Mesendoderm (in vitro differentiated cells): ENCODE measurements around the gene STAT4.
A peak's percentile ranks its signal among the peaks of the same experiment; 100 is the strongest.

Experiments
- DNase-seq: peaks from one replicate; pipeline ENCODE4 v3.0.0; 2013
- H2AK5ac ChIP-seq: 2 replicates; pipeline ENCODE4 v1.6.1; 2013; ENCODE audit warnings: low read length, inconsistent platforms
- H2BK120ac ChIP-seq: 2 replicates; pipeline ENCODE4 v1.6.1; 2013; ENCODE audit warnings: low read depth, mild to moderate bottlenecking, low read length, moderate library complexity, mixed read lengths
- H2BK15ac ChIP-seq: replicated peaks from 2 replicates; pipeline ENCODE4 v1.6.1; 2013; ENCODE audit warnings: low read depth, mild to moderate bottlenecking, moderate library complexity
- H2BK5ac ChIP-seq: 2 replicates; pipeline ENCODE4 v1.6.1; 2013; ENCODE audit warnings: low read length, inconsistent platforms
- H3K18ac ChIP-seq: 2 replicates; pipeline ENCODE4 v1.6.1; 2013; ENCODE audit warnings: mild to moderate bottlenecking, low read length, mixed read lengths
- H3K23ac ChIP-seq: one replicate; pipeline ENCODE4 v1.6.1; 2013; ENCODE audit warnings: low read length
- H3K27ac ChIP-seq: 2 replicates; pipeline ENCODE4 v1.5.1; 2013; ENCODE audit warnings: low read depth, mild to moderate bottlenecking, inconsistent platforms, low read length, moderate library complexity
- H3K27me3 ChIP-seq: 2 replicates; pipeline ENCODE4 v1.6.1; 2013; ENCODE audit warnings: low read length, control low read depth, mild to moderate bottlenecking, inconsistent platforms; ENCODE audit not compliant: insufficient read depth, poor library complexity
- H3K36me3 ChIP-seq: 2 replicates; pipeline ENCODE4 v1.6.1; 2013; ENCODE audit warnings: low read length, inconsistent platforms; ENCODE audit not compliant: control insufficient read depth, insufficient read depth
- H3K4ac ChIP-seq: one replicate; pipeline ENCODE4 v1.6.1; 2013; ENCODE audit warnings: low read depth, mild to moderate bottlenecking, low read length, moderate library complexity
- H3K4me1 ChIP-seq: 2 replicates; pipeline ENCODE4 v1.6.1; 2013; ENCODE audit warnings: low read depth, low read length, inconsistent platforms; ENCODE audit not compliant: control insufficient read depth
- H3K4me2 ChIP-seq: 2 replicates; pipeline ENCODE4 v1.6.1; 2013; ENCODE audit warnings: low read length
- H3K4me3 ChIP-seq: 2 replicates; pipeline ENCODE4 v1.5.1; 2013; ENCODE audit warnings: mild to moderate bottlenecking, low read length
- H3K56ac ChIP-seq: one replicate; pipeline ENCODE4 v1.6.1; 2013; ENCODE audit warnings: low read length
- H3K79me1 ChIP-seq: 2 replicates; pipeline ENCODE4 v1.6.1; 2013; ENCODE audit warnings: low read length, inconsistent platforms
- H3K79me2 ChIP-seq: 2 replicates; pipeline ENCODE4 v1.6.1; 2013; ENCODE audit warnings: mild to moderate bottlenecking, low read length; ENCODE audit not compliant: control insufficient read depth, insufficient read depth
- H3K9ac ChIP-seq: 2 replicates; pipeline ENCODE4 v1.6.1; 2013; ENCODE audit warnings: low read length, inconsistent platforms
- H4K5ac ChIP-seq: one replicate; pipeline ENCODE4 v1.6.1; 2013; ENCODE audit warnings: low read length
- H4K8ac ChIP-seq: one replicate; pipeline ENCODE4 v1.6.1; 2013; ENCODE audit warnings: low read depth, mild to moderate bottlenecking, control low read depth, low read length, moderate library complexity
- WGBS: extraction: QIAGEN DNeasy Blood & Tissue Kit; methylation state at CpG from one replicate; pipeline ENCODE4 v1.1.7; 2013; ENCODE audit warnings: low lambda C conversion rate, missing lambda C conversion rate; ENCODE audit not compliant: insufficient coverage; ENCODE audit errors: extremely low coverage; 5-methylcytosine and 5-hydroxymethylcytosine counted together

STAT4 gene

GRCh38 chr2:191015239-191015638 is 135.6 kb downstream of the STAT4 start:
- Histone ChIP-seq H3K18ac (no peak overlapping the region), H3K23ac (no peak overlapping the region), H3K79me1 (peaks cover 3% of the 10 kb centered on the region), H2BK120ac (no peak overlapping the region), H3K36me3 (no peaks in the 10 kb centered on the region), H3K4me1 (peaks cover 2% of the 10 kb centered on the region), H4K8ac (no peak overlapping the region), H3K9ac (no peak overlapping the region), H2AK5ac (no peak overlapping the region), H2BK5ac (no peak overlapping the region), H3K4me2 (no peak overlapping the region), H3K27ac (no peak overlapping the region), H3K4ac (no peak overlapping the region), H3K56ac (no peak overlapping the region), H2BK15ac (peak overlapping the region; percentile 8), H3K27me3 (no peaks in the 10 kb centered on the region), H4K5ac (no peak overlapping the region), H3K4me3 (no peak overlapping the region), H3K79me2 (peaks cover 2% of the 10 kb centered on the region)
- no peak for DNase-seq
- no CpG with 5 or more reads among the region's 2 CpGs for WGBS

DNA sequence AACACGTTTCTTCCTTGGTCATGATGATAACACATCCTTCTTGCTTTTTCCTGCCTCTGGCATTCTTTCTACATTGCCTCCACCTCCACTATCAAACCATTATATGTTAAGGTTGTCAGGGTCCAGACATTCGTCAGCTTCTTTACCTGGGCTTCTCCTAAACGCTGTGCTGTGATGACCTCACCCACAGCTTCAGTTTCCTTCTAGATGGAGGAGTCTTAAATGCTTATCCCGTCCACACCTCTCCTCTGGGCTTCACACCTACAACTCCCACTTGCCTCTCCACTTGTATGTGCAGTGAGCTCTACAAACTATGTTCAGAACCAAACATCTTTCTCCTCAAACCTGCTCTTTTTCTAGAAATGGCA is 136.2 kb downstream of the STAT4 start:
- H3K9ac ChIP-seq = peak overlapping the region; percentile 65
- peaks cover 2% of the 10 kb centered on the region for H3K4me1 ChIP-seq
- H3K4ac ChIP-seq = peak overlapping the region; percentile 4
- no CpG with 5 or more reads among the region's 4 CpGs for WGBS
- H3K36me3 ChIP-seq = no peaks in the 10 kb centered on the region
- peak overlapping the region; percentile 52 for H3K18ac ChIP-seq
- H3K23ac ChIP-seq = no peak overlapping the region
- no peak overlapping the region for H2BK5ac ChIP-seq
- peaks cover 2% of the 10 kb centered on the region for H3K79me2 ChIP-seq
- peak overlapping the region; percentile 78 for H3K56ac ChIP-seq
- H3K4me2 ChIP-seq = peak overlapping the region; percentile 73
- H3K79me1 ChIP-seq = peaks cover 3% of the 10 kb centered on the region
- H3K27me3 ChIP-seq = no peaks in the 10 kb centered on the region
- DNase-seq = no peak
- H2BK15ac ChIP-seq = peak overlapping the region; percentile 8
- H3K4me3 ChIP-seq = no peak overlapping the region
- H4K8ac ChIP-seq = no peak overlapping the region
- H2AK5ac ChIP-seq = no peak overlapping the region
- no peak overlapping the region for H3K27ac ChIP-seq
- H4K5ac ChIP-seq = no peak overlapping the region
- H2BK120ac ChIP-seq = no peak overlapping the region

DNA sequence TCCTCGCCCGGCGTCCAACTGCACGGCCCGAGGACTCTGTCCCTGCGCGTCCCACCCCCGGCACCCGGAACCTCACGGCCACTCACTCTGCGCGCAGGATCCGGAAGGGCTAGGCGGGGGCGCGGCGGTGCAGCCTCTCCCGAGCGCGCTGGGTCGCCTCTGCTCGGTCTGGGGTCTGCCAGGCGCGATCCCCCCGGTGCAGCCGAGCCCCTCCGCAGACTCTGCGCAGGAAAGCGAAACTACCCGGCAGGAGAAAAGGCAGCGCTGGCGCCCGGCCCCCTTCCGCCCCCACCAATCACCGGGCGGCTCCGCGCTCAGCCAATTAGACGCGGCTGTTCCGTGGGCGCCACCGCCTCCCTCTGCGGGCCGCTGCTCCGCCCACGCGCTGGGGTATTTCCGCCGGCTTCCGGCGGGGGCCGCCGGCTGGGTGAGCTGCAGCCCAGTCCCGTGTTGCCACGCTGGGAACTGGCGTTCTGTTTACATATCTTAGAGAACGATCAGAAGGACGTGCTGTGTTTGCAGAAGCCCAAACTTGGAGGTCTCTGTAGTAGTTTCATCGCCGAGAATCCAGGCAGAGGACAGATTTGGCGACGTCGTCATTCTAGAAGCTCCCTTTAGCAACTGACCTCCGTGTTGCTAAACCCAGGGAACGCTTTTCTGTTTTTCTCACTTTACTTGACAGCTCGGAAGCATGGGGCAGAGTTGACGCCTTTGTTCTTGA is 136.7 kb downstream of the STAT4 start, which contains the start of gene STAT1:
TSS of gene STAT1 (minus strand) at position 240 of the 721 bp plus-strand sequence. CDS start 4,168 bp downstream, outside the sequence.
- peak within 1 kb of the TSS; percentile 8 for H2BK15ac ChIP-seq
- H3K4me2 ChIP-seq = peak within 1 kb of the TSS; percentile 73
- no peak within 1 kb of the TSS for H4K8ac ChIP-seq
- peaks cover 3% of the 10 kb centered on the region for H3K79me1 ChIP-seq
- H3K27me3 ChIP-seq = no peaks in the 10 kb centered on the region
- H4K5ac ChIP-seq = no peak within 1 kb of the TSS
- WGBS = no CpG with 5 or more reads among the region's 68 CpGs
- H2BK120ac ChIP-seq = no peak within 1 kb of the TSS
- H3K4me3 ChIP-seq = peak within 1 kb of the TSS; percentile 63
- H2AK5ac ChIP-seq = no peak within 1 kb of the TSS
- peak within 1 kb of the TSS; percentile 36 for H3K27ac ChIP-seq
- peak within 1 kb of the TSS; percentile 32 for H2BK5ac ChIP-seq
- peak; percentile 94 for DNase-seq
- H3K4ac ChIP-seq = peak within 1 kb of the TSS; percentile 4
- peak within 1 kb of the TSS; percentile 94 for H3K56ac ChIP-seq
- peak within 1 kb of the TSS; percentile 74 for H3K9ac ChIP-seq
- peaks cover 2% of the 10 kb centered on the region for H3K79me2 ChIP-seq
- H3K23ac ChIP-seq = no peak within 1 kb of the TSS
- H3K18ac ChIP-seq = peak within 1 kb of the TSS; percentile 52
- H3K4me1 ChIP-seq = peaks cover 2% of the 10 kb centered on the region
- no peaks in the 10 kb centered on the region for H3K36me3 ChIP-seq

DNA sequence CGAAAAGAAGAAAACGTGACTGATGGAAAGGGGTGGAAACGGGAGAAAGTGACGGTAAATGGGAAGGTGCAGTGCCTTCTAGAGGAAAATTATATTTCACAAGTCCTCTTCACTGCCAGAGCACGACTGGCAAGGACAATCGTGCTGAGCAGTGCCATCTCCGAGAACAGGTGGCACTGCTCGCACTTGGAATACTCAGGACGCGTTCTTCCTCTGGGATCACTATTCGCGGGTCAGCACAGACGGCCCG is 137.2 kb downstream of the STAT4 start:
- peak overlapping the region; percentile 74 for H3K9ac ChIP-seq

DNA sequence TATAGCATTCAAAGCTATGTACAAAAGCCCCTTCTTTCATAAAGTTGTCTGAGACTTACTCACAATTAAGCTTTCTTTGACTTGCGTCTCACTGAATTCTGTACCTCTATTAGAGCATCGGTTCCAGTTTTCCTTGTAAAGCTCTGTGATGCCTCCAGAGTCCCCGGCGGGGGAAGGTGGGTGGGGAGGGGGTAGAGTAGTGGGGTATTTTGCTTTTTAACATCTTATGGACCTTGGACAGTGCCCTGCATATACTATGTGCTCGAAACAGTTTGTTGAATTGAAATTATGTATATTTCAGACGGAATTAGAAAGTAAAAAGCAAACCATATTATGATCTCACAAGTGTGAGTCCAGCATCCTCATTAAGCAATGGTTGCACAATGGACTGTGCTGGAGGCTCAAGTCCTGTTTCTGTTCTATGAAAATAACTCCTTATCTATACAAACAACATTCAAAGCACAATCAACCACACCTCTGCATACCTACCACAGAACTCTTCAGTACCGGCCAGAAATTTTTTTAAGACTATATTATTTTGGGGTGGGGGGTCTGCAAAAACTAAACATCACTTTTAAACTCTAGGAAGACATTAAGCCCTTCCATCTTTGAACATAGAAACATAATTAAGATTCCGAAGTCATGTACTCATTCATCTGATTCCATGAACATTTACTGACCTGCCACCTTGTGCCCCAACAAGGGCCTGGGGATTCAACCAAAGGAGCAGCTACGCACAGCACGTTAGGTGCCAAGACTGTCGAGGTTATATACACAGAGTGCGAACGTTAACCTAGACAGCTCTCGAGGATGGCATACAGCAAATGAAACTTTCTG is 137.7 kb downstream of the STAT4 start:
- no peak overlapping the region for H3K23ac ChIP-seq
- no peak overlapping the region for H3K18ac ChIP-seq
- peak overlapping the region; percentile 63 for H3K4me3 ChIP-seq
- H3K27me3 ChIP-seq = no peaks in the 10 kb centered on the region
- peaks cover 2% of the 10 kb centered on the region for H3K79me2 ChIP-seq
- no peak overlapping the region for H2AK5ac ChIP-seq
- no peaks in the 10 kb centered on the region for H3K36me3 ChIP-seq
- DNase-seq = no peak
- no peak overlapping the region for H2BK5ac ChIP-seq
- H3K56ac ChIP-seq = peak overlapping the region; percentile 94
- no CpG with 5 or more reads among the region's 14 CpGs for WGBS
- no peak overlapping the region for H2BK15ac ChIP-seq
- H4K5ac ChIP-seq = no peak overlapping the region
- no peak overlapping the region for H2BK120ac ChIP-seq
- no peak overlapping the region for H4K8ac ChIP-seq
- H3K79me1 ChIP-seq = peaks cover 3% of the 10 kb centered on the region
- H3K4me2 ChIP-seq = peak overlapping the region; percentile 68
- peaks cover 2% of the 10 kb centered on the region for H3K4me1 ChIP-seq
- no peak overlapping the region for H3K27ac ChIP-seq
- H3K4ac ChIP-seq = no peak overlapping the region
- H3K9ac ChIP-seq = peak overlapping the region; percentile 74

More for the DNA sequence above, 137.2 kb downstream of the STAT4 start:
- H3K4me1 ChIP-seq = peaks cover 2% of the 10 kb centered on the region
- H3K36me3 ChIP-seq = no peaks in the 10 kb centered on the region
- H3K4me3 ChIP-seq = peak overlapping the region; percentile 63
- no peak overlapping the region for H2BK5ac ChIP-seq
- peaks cover 2% of the 10 kb centered on the region for H3K79me2 ChIP-seq
- peak overlapping the region; percentile 68 for H3K4me2 ChIP-seq
- no peak overlapping the region for H3K23ac ChIP-seq
- H2AK5ac ChIP-seq = no peak overlapping the region
- no peak overlapping the region for H2BK15ac ChIP-seq
- DNase-seq = no peak
- H2BK120ac ChIP-seq = no peak overlapping the region
- H4K5ac ChIP-seq = no peak overlapping the region
- H3K18ac ChIP-seq = no peak overlapping the region
- peak overlapping the region; percentile 94 for H3K56ac ChIP-seq
- no peak overlapping the region for H3K27ac ChIP-seq
- no peaks in the 10 kb centered on the region for H3K27me3 ChIP-seq
- no peak overlapping the region for H3K4ac ChIP-seq
- H4K8ac ChIP-seq = no peak overlapping the region
- peaks cover 3% of the 10 kb centered on the region for H3K79me1 ChIP-seq
- no CpG with 5 or more reads among the region's 14 CpGs for WGBS
